Heart left ventricle (tissue), 13 donors: ENCODE data around the gene WNT3A.

ENCODE experiments used
- POLR2A ChIP-seq, 2 donors: fragments of 450-650 bp; IDR thresholded peaks; one replicate each; pipeline ENCODE4 v1.6.1; 2017; ENCODE audit warnings: antibody characterized with exemption in 2 of 2, mild to moderate bottlenecking in 2 of 2, moderate library complexity in 2 of 2
- TF ChIP-seq, protein P1 (sequence below), 12 donors: fragments of 200-600 bp; sonication (generic) in 4 of 12; IDR thresholded peaks; one replicate each; pipeline versions ENCODE4 v1.5.0 to v1.8.0; 2018 to 2022; ENCODE audit warnings: antibody characterized with exemption in 12 of 12, mild to moderate bottlenecking in 5 of 12
- donor health status: ischemic (EF 13 %, LVEDD 7.1; RV severe dilation, severe dysfunction).
- donor health status: DM: no; HTN: yes; CAD: no.
- donor health status: DM: no; HTN: no; CAD: no.
- donor health status: ischemic (EF 25% LVEDD 6.9; RV normal size, moderate dysfunction).
- donor health status: ischemic (EF 25% LVEDD 5.7; RV mildly dilated, moderate dysfunction).
- donor health status: ischemic (EF 35%, LVEDD 5.7; RV mildly dilated, moderate dysfunction).
- donor health status: nonischemic (EF 11% LVEDD 7.7; RV severe dilation, severe dysfunction).
- donor health status: DM: yes; HTN: yes; CAD: no.
- donor health status: PGD.
- donor health status: ischemic (EF 29% LVEDD 5.4; RV normal size, mild dysfunction).
- donor health status: nonischemic (EF 23%, LVEDD 6.1; RV moderate dilation, normal function).

DNA sequence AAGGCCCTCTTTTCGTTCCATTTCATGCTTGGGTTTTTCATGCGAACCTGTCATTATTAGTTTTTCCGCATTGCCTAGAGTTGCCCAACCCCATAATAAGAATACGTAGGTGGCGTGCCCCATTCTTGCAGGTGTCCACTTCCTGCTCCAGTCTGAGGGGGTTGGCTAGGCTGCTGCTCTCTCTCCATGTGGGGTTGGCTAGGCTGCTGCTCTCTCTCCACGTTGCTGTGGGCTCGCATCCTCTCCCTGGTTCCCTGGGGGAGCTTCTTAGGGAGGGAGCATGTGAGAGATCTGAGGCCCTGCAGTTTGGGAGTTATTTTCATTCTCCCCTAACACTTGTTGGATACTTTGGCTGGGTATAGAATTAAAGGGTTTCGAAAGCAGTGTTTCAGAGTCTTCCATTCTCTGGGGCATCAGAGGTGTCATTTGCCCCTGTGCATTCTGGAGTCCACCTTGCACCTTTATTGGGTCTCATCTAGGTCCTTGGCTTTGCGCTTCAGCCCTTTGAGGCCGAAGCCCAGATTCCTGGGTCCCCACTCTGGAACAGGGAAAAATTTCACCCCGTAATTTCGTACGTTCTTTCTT lies 87.7 kb downstream of the WNT3A start:
- TF ChIP-seq, protein P1, sequence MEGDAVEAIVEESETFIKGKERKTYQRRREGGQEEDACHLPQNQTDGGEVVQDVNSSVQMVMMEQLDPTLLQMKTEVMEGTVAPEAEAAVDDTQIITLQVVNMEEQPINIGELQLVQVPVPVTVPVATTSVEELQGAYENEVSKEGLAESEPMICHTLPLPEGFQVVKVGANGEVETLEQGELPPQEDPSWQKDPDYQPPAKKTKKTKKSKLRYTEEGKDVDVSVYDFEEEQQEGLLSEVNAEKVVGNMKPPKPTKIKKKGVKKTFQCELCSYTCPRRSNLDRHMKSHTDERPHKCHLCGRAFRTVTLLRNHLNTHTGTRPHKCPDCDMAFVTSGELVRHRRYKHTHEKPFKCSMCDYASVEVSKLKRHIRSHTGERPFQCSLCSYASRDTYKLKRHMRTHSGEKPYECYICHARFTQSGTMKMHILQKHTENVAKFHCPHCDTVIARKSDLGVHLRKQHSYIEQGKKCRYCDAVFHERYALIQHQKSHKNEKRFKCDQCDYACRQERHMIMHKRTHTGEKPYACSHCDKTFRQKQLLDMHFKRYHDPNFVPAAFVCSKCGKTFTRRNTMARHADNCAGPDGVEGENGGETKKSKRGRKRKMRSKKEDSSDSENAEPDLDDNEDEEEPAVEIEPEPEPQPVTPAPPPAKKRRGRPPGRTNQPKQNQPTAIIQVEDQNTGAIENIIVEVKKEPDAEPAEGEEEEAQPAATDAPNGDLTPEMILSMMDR (IDR thresholded peaks at IDR 0.05) = no peak
- TF ChIP-seq POLR2A (IDR thresholded peaks at IDR 0.05) = no peak
